ENCODE data around the gene PCAT7.
A peak's percentile ranks its signal among the peaks of the same experiment; 100 is the strongest.

PCAT7 gene

GRCh38 chr9:94593459-94594345, 38.8 kb downstream of the PCAT7 start, which contains the start of gene FBP2:
Gene FBP2 (minus strand): TSS chr9:94593824. CDS start chr9:94593726, 98 bp downstream.
- H3K4me3 ChIP-seq (ENCODE audit: low read depth, low read length), result no peak within 1 kb of the TSS
- TF ChIP-seq, protein P1, sequence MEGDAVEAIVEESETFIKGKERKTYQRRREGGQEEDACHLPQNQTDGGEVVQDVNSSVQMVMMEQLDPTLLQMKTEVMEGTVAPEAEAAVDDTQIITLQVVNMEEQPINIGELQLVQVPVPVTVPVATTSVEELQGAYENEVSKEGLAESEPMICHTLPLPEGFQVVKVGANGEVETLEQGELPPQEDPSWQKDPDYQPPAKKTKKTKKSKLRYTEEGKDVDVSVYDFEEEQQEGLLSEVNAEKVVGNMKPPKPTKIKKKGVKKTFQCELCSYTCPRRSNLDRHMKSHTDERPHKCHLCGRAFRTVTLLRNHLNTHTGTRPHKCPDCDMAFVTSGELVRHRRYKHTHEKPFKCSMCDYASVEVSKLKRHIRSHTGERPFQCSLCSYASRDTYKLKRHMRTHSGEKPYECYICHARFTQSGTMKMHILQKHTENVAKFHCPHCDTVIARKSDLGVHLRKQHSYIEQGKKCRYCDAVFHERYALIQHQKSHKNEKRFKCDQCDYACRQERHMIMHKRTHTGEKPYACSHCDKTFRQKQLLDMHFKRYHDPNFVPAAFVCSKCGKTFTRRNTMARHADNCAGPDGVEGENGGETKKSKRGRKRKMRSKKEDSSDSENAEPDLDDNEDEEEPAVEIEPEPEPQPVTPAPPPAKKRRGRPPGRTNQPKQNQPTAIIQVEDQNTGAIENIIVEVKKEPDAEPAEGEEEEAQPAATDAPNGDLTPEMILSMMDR (IDR thresholded peaks at IDR 0.05; ENCODE audit: low read depth, low read length), result no peak

DNA sequence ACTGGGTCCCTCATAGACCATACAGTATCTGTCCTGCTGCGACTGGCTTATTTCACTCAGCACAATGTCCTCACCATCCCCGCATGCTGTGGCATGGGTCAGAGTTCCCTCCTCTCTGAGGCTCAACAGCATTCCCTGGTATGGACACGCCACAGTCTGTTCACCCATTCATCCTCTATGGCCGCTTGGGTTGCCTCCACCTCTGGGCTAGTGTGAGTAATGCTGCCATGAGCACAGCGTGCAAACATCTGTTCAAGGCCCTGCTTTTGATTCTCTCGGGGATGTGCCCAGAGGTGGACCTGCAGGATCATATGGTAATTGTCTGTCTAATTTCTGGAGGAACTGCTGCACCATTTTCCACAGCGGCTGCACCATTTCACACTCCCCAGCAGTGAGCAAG, 44.2 kb downstream of the PCAT7 start:
- TF ChIP-seq, protein P1 (IDR thresholded peaks at IDR 0.05; ENCODE audit: low read depth, low read length), result no peak
- no peak overlapping the region for H3K4me3 ChIP-seq (ENCODE audit: low read depth, low read length)

- H3K4me3 ChIP-seq (ENCODE audit: low read depth, low read length), result no peak overlapping the region
- TF ChIP-seq, protein P1 (IDR thresholded peaks at IDR 0.05; ENCODE audit: low read depth, low read length), result no peak
These were observed 45.4 kb downstream of the PCAT7 start for GRCh38 chr9:94600258-94600657.

DNA sequence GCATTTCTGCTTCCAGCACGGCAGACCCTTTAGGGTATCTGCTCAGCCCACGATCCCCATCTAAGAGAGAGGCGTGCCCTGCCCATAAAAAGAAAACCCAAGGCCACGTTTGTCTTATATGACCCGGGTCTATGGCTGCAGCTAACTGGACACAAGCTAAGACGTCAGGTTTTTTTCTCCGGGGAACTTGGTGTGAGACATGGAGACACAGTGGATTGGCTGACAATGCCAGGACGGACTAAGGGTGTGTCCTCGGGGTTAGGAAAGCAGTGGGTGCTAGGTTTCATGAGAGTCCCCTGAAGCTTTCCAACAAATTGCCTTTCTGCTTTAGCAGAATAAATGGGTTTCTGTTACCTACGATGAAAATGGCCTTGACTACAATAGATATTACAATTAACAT, 45.8 kb downstream of the PCAT7 start:
- TF ChIP-seq, protein P1 (IDR thresholded peaks at IDR 0.05; ENCODE audit: low read depth, low read length), result no peak
- H3K4me3 ChIP-seq (ENCODE audit: low read depth, low read length), result no peak overlapping the region

DNA sequence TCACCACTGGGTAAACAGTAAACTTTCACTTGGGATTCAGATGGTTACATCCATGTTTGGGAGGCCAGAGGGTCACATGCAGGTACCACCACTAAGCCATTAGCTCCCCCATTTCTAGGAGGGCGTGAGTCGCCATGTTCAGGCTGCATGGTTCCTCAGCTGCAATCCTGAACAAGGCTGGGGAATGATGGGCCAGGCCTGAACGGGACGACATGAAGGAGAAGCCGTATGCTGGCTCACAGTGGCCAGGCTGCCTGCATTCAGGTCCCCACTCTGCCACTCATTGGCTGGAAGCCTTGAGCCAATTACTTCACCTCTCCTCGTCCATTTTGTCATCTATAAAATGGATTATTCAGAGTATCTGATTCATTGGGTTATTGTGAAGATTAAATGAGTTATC, 47.8 kb downstream of the PCAT7 start:
- TF ChIP-seq, protein P1 (IDR thresholded peaks at IDR 0.05; ENCODE audit: low read depth, low read length), result no peak
- no peak overlapping the region for H3K4me3 ChIP-seq (ENCODE audit: low read depth, low read length)

DNA sequence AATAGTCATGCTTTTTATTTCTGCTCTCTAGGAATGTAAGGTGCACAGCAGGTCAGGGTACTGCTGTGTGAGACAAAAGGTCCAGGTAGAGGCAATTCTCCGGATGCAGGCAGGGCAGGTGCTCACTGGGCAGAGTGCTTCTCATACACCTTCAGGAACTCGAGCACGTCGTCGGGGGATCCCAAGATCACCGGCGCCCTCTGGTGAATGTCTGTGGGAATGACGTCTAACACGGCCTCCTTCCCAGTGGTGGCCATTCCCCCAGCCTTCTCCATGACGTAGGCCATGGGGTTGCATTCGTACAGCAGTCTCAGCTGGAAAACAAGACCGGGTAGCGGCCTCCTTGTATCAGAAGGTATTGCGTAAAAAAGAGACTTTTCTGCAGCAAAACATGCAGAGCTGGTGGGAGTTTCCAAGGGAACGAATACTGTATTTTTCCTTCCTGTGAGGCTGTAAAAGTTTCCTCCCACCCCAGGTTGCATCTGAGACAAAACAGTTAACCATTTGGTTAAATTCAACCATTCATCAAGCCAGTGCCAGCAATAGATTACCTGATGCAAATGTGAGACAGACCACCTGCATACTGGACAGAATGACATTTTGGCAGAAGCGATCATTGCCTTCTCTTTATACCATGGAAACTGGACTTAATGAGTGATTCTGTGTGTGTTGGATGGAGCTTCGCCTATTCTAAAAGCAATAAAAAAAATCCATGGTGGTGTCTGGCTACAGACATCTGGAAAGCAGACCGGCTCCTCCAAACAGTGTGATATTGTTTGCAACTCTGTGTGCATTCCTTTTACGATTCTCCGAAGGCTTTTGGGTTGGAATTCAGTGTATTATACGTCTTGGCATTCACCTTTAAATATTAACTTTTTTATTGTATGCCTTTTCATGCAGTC, 48.6 kb downstream of the PCAT7 start:
- no peak overlapping the region for H3K4me3 ChIP-seq (ENCODE audit: low read depth, low read length)

More for the DNA sequence above, 48.6 kb downstream of the PCAT7 start:
- TF ChIP-seq, protein P1 (IDR thresholded peaks at IDR 0.05; ENCODE audit: low read depth, low read length), result peak; percentile 67
